Heart left ventricle (tissue), 13 donors: Measurements from ENCODE around the gene SYCE1.

Source experiments
- CTCF ChIP-seq, 12 donors: fragments of 200-600 bp; sonication (generic) in 4 of 12; IDR thresholded peaks; one replicate each; pipeline versions ENCODE4 v1.5.0 to v1.8.0; 2018 to 2022; ENCODE audit warnings: antibody characterized with exemption in 12 of 12, mild to moderate bottlenecking in 5 of 12
- POLR2A ChIP-seq, 2 donors: fragments of 450-650 bp; IDR thresholded peaks; one replicate each; pipeline ENCODE4 v1.6.1; 2017; ENCODE audit warnings: antibody characterized with exemption in 2 of 2, mild to moderate bottlenecking in 2 of 2, moderate library complexity in 2 of 2
- donor health status: ischemic (EF 13 %, LVEDD 7.1; RV severe dilation, severe dysfunction).
- donor health status: DM: no; HTN: yes; CAD: no.
- donor health status: DM: no; HTN: no; CAD: no.
- donor health status: ischemic (EF 25% LVEDD 6.9; RV normal size, moderate dysfunction).
- donor health status: ischemic (EF 25% LVEDD 5.7; RV mildly dilated, moderate dysfunction).
- donor health status: ischemic (EF 35%, LVEDD 5.7; RV mildly dilated, moderate dysfunction).
- donor health status: nonischemic (EF 11% LVEDD 7.7; RV severe dilation, severe dysfunction).
- donor health status: DM: yes; HTN: yes; CAD: no.
- donor health status: PGD.
- donor health status: ischemic (EF 29% LVEDD 5.4; RV normal size, mild dysfunction).
- donor health status: nonischemic (EF 23%, LVEDD 6.1; RV moderate dilation, normal function).

- TF ChIP-seq CTCF (IDR thresholded peaks at IDR 0.05) (no peak), POLR2A (IDR thresholded peaks at IDR 0.05) (no peak)
Measured at GRCh38 chr10:133527771-133528271, 37.6 kb downstream of the SYCE1 start.
